NB4 (cell line): ENCODE measurements around the gene CACNA2D3.

ENCODE experiments used
- CTCF ChIP-seq: IDR thresholded peaks from one replicate; pipeline ENCODE4 v1.5.1; 2012; ENCODE audit warnings: low read depth, low read length
- MAX ChIP-seq: IDR thresholded peaks from 2 replicates; pipeline ENCODE4 v1.6.1; 2011; ENCODE audit warnings: low read depth, low read length
- MYC ChIP-seq: IDR thresholded peaks from 2 replicates; pipeline ENCODE4 v1.6.1; 2011; ENCODE audit warnings: low read depth, low read length
- POLR2A ChIP-seq: IDR thresholded peaks from 2 replicates; pipeline ENCODE4 v1.6.1; 2011; ENCODE audit warnings: mild to moderate bottlenecking; ENCODE audit not compliant: insufficient read length; ENCODE audit errors: extremely low read depth

GRCh38 chr3:54506603-54507002 lies 384.3 kb downstream of the CACNA2D3 start:
- TF ChIP-seq CTCF (no peak), POLR2A (no peak), MAX (no peak), MYC (no peak)
